Ishikawa (cell line): ENCODE results near the gene TPRX1.

Experiments
- CEBPB ChIP-seq: IDR thresholded peaks from 2 replicates; pipeline ENCODE4 v1.6.1; 2012
- CREB1 ChIP-seq: IDR thresholded peaks from 2 replicates; pipeline ENCODE4 v1.6.1; 2012; ENCODE audit warnings: low read depth
- EGR1 ChIP-seq: IDR thresholded peaks from 2 replicates; pipeline ENCODE4 v1.6.1; 2012
- EP300 ChIP-seq: IDR thresholded peaks from 2 replicates; pipeline ENCODE4 v1.6.1; 2012; ENCODE audit warnings: borderline replicate concordance
- FOXM1 ChIP-seq: IDR thresholded peaks from 2 replicates; pipeline ENCODE4 v1.6.1; 2012; ENCODE audit warnings: low read depth, borderline replicate concordance
- NFIC ChIP-seq: IDR thresholded peaks from 2 replicates; pipeline ENCODE4 v1.6.1; 2012
- RAD21 ChIP-seq: IDR thresholded peaks from 2 replicates; pipeline ENCODE4 v1.6.1; 2012; ENCODE audit warnings: low read depth
- TAF1 ChIP-seq: IDR thresholded peaks from 2 replicates; pipeline ENCODE4 v1.6.1; 2012; ENCODE audit warnings: low read depth, mild to moderate bottlenecking
- TCF12 ChIP-seq: IDR thresholded peaks from 2 replicates; pipeline ENCODE4 v1.6.1; 2012; ENCODE audit warnings: low read depth
- TEAD4 ChIP-seq: IDR thresholded peaks from 2 replicates; pipeline ENCODE4 v1.6.1; 2012
- YY1 ChIP-seq: IDR thresholded peaks from 2 replicates; pipeline ENCODE4 v1.6.1; 2012; ENCODE audit warnings: low read depth
- ZBTB7A ChIP-seq: IDR thresholded peaks from 2 replicates; pipeline ENCODE4 v1.6.1; 2012; ENCODE audit warnings: low read depth
- TF ChIP-seq, protein P1 (sequence below): IDR thresholded peaks from 2 replicates; pipeline ENCODE4 v1.6.1; 2012
- TF ChIP-seq, protein P2 (sequence below): IDR thresholded peaks from 2 replicates; pipeline ENCODE4 v1.6.1; 2012
- TF ChIP-seq, protein P3 (sequence below): IDR thresholded peaks from 2 replicates; pipeline ENCODE4 v1.6.1; 2012; ENCODE audit warnings: low read depth, mild to moderate bottlenecking

The TPRX1 gene

DNA sequence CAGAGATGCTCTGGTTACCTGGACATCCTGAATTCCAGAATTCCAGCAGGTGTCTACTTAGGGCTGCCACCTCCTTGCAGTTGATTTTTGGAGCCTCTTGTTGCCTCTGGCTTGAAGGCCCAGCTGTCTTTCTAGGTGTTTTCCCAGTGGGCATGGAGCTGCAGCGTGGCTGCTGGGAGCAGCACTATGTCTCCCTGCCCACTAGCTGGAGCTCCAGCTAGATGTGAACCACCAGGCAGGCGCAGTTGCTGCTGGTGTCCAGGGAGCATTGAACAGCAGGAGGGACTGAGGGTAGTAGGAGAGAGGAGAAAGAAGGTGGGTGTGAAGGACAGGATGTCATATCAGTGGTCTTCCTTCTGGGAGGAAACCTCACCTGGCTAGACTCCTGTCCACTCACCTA, 35.7 kb downstream of the TPRX1 start:
- TF ChIP-seq CREB1, result no peak
- TF ChIP-seq, protein P1, sequence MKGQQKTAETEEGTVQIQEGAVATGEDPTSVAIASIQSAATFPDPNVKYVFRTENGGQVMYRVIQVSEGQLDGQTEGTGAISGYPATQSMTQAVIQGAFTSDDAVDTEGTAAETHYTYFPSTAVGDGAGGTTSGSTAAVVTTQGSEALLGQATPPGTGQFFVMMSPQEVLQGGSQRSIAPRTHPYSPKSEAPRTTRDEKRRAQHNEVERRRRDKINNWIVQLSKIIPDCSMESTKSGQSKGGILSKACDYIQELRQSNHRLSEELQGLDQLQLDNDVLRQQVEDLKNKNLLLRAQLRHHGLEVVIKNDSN, result no peak

DNA sequence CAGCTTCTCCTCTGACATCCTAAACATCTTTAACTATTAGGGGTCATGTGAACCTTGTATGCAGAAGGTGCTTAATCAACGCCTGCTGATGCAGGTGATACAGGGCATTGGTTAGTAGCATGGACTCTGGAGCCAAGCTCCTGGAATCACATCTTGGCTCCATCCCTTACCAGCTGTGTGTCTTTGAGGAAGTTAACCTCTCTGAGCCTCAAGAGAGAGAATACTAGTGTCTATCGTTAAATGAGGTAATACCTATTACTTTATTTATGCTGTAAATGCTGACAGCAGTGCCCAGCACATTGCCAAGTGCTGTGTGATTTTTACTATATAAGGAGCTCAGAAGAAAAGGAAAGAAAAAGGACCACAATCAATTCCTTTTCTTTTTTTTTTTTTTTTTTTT, 37.0 kb downstream of the TPRX1 start:
- no peak for TF ChIP-seq YY1
- no peak for TF ChIP-seq FOXM1
- no peak for TF ChIP-seq EP300
- TF ChIP-seq, protein P2, sequence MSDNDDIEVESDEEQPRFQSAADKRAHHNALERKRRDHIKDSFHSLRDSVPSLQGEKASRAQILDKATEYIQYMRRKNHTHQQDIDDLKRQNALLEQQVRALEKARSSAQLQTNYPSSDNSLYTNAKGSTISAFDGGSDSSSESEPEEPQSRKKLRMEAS, result no peak
- TF ChIP-seq, protein P1, result no peak
- TF ChIP-seq TAF1, result no peak
- no peak for TF ChIP-seq RAD21
- TF ChIP-seq, protein P3, sequence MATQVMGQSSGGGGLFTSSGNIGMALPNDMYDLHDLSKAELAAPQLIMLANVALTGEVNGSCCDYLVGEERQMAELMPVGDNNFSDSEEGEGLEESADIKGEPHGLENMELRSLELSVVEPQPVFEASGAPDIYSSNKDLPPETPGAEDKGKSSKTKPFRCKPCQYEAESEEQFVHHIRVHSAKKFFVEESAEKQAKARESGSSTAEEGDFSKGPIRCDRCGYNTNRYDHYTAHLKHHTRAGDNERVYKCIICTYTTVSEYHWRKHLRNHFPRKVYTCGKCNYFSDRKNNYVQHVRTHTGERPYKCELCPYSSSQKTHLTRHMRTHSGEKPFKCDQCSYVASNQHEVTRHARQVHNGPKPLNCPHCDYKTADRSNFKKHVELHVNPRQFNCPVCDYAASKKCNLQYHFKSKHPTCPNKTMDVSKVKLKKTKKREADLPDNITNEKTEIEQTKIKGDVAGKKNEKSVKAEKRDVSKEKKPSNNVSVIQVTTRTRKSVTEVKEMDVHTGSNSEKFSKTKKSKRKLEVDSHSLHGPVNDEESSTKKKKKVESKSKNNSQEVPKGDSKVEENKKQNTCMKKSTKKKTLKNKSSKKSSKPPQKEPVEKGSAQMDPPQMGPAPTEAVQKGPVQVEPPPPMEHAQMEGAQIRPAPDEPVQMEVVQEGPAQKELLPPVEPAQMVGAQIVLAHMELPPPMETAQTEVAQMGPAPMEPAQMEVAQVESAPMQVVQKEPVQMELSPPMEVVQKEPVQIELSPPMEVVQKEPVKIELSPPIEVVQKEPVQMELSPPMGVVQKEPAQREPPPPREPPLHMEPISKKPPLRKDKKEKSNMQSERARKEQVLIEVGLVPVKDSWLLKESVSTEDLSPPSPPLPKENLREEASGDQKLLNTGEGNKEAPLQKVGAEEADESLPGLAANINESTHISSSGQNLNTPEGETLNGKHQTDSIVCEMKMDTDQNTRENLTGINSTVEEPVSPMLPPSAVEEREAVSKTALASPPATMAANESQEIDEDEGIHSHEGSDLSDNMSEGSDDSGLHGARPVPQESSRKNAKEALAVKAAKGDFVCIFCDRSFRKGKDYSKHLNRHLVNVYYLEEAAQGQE, result no peak
- no peak for TF ChIP-seq NFIC
- no peak for TF ChIP-seq ZBTB7A
- no peak for TF ChIP-seq EGR1
- no peak for TF ChIP-seq CREB1
- TF ChIP-seq TCF12, result no peak
- TF ChIP-seq TEAD4, result no peak

DNA sequence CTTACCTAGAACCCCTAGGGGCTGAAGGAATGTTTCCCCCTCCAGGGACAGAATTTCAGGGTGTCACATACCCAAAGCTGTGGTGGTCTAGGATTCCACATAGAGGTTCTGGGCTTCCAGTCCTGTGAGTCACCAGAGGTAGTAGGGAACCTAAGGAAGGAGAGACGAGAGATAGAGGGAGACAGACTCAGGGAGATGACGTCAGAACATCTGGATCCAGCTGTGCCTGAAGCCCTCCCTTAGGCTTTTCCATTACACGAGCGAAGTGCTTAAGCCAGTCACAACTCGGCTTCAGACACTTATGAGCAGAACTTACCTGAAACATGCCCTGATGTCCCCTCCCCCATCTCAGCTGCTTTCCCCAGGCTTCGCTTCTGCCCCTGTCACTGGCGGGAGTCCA, 37.7 kb downstream of the TPRX1 start:
- TF ChIP-seq, protein P3, result no peak
- TF ChIP-seq YY1, result no peak
- no peak for TF ChIP-seq TAF1
- TF ChIP-seq EGR1, result no peak
- no peak for TF ChIP-seq FOXM1

DNA sequence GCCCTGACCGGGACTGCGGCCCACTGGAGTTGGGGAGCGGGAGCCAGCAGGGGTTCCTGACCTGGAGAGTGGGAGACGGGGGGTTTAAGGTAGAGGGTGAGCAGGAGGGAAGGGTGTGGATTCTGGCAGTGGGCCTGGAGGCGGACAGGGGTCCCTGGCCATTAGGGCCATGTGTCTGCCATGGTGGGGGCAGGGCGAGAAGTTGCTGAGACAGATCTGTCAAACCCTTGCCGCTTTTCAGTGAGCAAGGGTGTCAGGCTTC, 38.1 kb downstream of the TPRX1 start:
- TF ChIP-seq, protein P3, result no peak
- TF ChIP-seq, protein P1, result no peak
- TF ChIP-seq TAF1 (no peak), NFIC (no peak), EGR1 (no peak), CEBPB (no peak), RAD21 (no peak), ZBTB7A (no peak), TEAD4 (no peak), EP300 (no peak), CREB1 (no peak), FOXM1 (no peak), YY1 (no peak), TCF12 (no peak)
- TF ChIP-seq, protein P2, result no peak
